ENCODE results near the gene PRR29. TPM values are rescaled to one million over a fixed set of nuclear protein-coding genes. Genes with fewer than 3 reads are reported as not detected.

Gene PRR29
- total RNA-seq, 2 donors from 2014 or later, result 0.16 TPM; not detected in 1

DNA sequence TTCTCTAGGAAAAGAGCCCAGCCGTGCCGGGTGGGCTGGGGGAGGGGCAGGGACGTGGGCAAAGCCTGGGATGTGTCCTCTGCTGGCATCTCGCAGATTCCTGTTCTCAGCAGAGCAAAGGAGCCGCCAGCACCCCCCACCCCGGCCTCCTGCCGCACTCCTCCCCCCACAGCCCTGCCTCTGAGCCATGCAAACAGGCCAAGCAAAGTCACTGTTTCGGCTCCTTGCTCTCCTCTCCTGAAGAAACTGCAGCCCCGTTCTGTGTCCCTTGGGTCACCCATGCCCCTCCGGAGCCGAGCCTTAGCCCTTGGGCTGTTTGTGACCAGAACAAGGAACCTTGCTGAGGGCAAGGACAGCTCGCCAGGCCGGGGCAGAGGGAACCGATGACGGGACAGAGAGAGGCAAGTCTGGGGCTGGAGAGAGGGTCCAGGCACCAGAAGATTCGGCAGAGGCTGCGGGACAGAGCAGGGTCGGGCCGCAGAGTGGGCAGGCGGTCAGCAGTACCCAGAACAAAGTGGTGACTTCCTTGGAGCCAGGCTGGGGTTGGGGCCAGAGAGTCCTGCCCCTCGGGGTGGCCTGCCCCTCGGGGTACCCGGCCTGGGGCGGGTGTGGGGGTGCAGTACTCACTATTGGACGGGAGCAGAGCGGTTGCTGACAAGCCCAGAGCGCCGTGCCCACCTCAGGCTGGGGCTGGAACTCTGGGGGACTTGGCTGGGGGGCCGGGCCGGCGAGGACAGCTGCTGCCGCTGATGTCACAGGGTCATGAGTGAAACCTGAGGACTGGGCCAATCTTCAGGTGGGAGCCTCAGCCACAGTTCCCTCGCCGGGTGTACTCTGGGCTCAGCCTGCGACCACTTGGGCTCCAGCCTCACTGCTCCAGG, 9.2 kb upstream of the PRR29 start:
- no peak overlapping the region for H3K27ac ChIP-seq
- no peaks in the 10 kb centered on the region for H3K9me3 ChIP-seq
- intact Hi-C loops (cut with DNase I), result no loop called here
- no peaks in the 10 kb centered on the region for H3K36me3 ChIP-seq
- H3K9ac ChIP-seq (ENCODE audit: low read depth in 2 of 2, low read length in 2 of 2), result no peak overlapping the region
- H3K4me3 ChIP-seq, result no peak overlapping the region
- no peaks in the 10 kb centered on the region for H3K4me1 ChIP-seq
- no peaks in the 10 kb centered on the region for H3K27me3 ChIP-seq
- DNase-seq, result no peak
- TF ChIP-seq, protein P1, sequence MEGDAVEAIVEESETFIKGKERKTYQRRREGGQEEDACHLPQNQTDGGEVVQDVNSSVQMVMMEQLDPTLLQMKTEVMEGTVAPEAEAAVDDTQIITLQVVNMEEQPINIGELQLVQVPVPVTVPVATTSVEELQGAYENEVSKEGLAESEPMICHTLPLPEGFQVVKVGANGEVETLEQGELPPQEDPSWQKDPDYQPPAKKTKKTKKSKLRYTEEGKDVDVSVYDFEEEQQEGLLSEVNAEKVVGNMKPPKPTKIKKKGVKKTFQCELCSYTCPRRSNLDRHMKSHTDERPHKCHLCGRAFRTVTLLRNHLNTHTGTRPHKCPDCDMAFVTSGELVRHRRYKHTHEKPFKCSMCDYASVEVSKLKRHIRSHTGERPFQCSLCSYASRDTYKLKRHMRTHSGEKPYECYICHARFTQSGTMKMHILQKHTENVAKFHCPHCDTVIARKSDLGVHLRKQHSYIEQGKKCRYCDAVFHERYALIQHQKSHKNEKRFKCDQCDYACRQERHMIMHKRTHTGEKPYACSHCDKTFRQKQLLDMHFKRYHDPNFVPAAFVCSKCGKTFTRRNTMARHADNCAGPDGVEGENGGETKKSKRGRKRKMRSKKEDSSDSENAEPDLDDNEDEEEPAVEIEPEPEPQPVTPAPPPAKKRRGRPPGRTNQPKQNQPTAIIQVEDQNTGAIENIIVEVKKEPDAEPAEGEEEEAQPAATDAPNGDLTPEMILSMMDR (IDR thresholded peaks at IDR 0.05), result no peak

GRCh38 chr17:63989622-63990345, 8.4 kb upstream of the PRR29 start:
- Histone ChIP-seq H3K36me3 (no peaks in the 10 kb centered on the region), H3K27me3 (no peaks in the 10 kb centered on the region), H3K4me1 (no peaks in the 10 kb centered on the region), H3K9ac (ENCODE audit: low read depth in 2 of 2, low read length in 2 of 2) (no peak overlapping the region), H3K27ac (no peak overlapping the region), H3K4me3 (no peak overlapping the region), H3K9me3 (no peaks in the 10 kb centered on the region)
- no peak for DNase-seq
- intact Hi-C loops (cut with DNase I), result no loop called here
- TF ChIP-seq, protein P1 (IDR thresholded peaks at IDR 0.05), result no peak

- H3K36me3 ChIP-seq, result no peaks in the 10 kb centered on the region
- H3K4me3 ChIP-seq, result no peak overlapping the region
- no peak overlapping the region for H3K27ac ChIP-seq
- no peak for DNase-seq
- intact Hi-C loops (cut with DNase I), result no loop called here
- H3K27me3 ChIP-seq, result no peaks in the 10 kb centered on the region
- no peak overlapping the region for H3K9ac ChIP-seq (ENCODE audit: low read depth in 2 of 2, low read length in 2 of 2)
- no peaks in the 10 kb centered on the region for H3K9me3 ChIP-seq
- H3K4me1 ChIP-seq, result no peaks in the 10 kb centered on the region
- TF ChIP-seq, protein P1 (IDR thresholded peaks at IDR 0.05), result no peak
Measured at GRCh38 chr17:63991611-63992010, 6.5 kb upstream of the PRR29 start.

GRCh38 chr17:63993368-63993985, 4.7 kb upstream of the PRR29 start:
- Histone ChIP-seq H3K36me3 (no peaks in the 10 kb centered on the region), H3K9ac (ENCODE audit: low read depth in 2 of 2, low read length in 2 of 2) (no peak overlapping the region), H3K4me1 (no peaks in the 10 kb centered on the region), H3K27me3 (no peaks in the 10 kb centered on the region), H3K4me3 (no peak overlapping the region), H3K9me3 (no peaks in the 10 kb centered on the region), H3K27ac (no peak overlapping the region)
- intact Hi-C loops (cut with DNase I), result no loop called here
- DNase-seq, result no peak
- TF ChIP-seq, protein P1 (IDR thresholded peaks at IDR 0.05), result no peak

DNA sequence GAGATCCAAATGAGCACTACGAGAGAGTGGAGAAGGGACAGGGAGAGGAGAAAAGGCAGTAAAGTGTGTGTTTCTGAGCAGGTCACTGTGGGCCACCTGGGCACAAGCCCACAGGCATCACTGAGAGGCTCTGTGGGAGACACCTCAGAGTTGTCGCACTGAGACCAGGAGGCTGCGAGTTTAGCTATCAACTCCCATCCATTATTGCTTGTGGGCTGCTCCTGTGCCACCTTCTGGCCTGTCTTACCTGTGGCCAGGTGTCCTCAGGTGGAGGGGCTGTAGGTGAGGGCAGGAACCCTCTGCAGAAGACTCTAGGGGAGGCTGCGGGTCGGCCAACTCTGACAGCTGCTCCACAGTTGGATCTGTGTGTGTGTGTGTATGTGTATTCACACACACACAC, 2.5 kb upstream of the PRR29 start:
- no peak overlapping the region for H3K9ac ChIP-seq (ENCODE audit: low read depth in 2 of 2, low read length in 2 of 2)
- no peaks in the 10 kb centered on the region for H3K36me3 ChIP-seq
- no peaks in the 10 kb centered on the region for H3K4me1 ChIP-seq
- H3K27ac ChIP-seq, result no peak overlapping the region
- no peaks in the 10 kb centered on the region for H3K9me3 ChIP-seq
- intact Hi-C loops (cut with DNase I), result no loop called here
- H3K27me3 ChIP-seq, result peaks cover 5% of the 10 kb centered on the region
- TF ChIP-seq, protein P1 (IDR thresholded peaks at IDR 0.05), result no peak
- no peak overlapping the region for H3K4me3 ChIP-seq
- DNase-seq, result no peak
